ENCODE measurements around the gene LRP1. TPM values are rescaled to one million over a fixed set of nuclear protein-coding genes. Genes with fewer than 3 reads are reported as not detected.
A peak's percentile ranks its signal among the peaks of the same experiment; 100 is the strongest.

The LRP1 gene
- total RNA-seq, 1 donor from 2014 or later = 0.93 TPM

DNA sequence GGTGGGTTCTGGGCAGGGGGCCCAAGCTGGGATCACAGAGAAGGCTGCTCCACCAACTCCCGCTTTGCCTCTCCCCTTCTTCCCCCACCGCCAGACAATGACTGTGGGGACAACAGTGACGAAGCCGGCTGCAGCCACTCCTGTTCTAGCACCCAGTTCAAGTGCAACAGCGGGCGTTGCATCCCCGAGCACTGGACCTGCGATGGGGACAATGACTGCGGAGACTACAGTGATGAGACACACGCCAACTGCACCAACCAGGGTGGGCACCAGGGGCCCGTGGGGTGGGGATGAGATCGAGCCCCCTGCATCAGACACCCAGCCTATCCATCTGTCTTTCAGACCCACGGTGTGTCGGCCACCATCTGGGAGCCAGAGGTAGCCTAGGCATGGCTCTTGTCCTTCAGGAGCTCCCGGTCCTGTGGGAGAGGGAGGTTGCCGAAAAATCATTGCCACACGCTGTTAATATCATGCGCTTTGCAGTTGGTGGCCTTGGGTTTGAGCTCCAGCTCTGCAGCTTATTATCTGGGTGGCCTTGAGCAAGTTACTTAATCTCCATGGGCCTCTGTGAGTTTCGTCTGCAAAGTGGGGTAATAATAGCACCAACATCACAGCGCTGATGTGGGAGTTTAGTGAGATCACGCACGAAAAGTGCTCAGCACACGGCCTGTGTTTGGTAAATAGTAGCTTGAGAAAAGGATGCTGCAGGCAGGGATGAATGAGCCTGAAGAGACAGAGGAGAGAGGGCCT is 40.9 kb downstream of the LRP1 start:
- no peak for DNase-seq
- Mint-ChIP-seq H3K27me3 (no peaks in the 10 kb centered on the region), H3K9me3 (no peaks in the 10 kb centered on the region), H3K27ac (no peak overlapping the region), H3K4me1 (peaks cover 9% of the 10 kb centered on the region), H3K36me3 (ENCODE audit: low read depth) (no peaks in the 10 kb centered on the region), H3K4me3 (no peak overlapping the region)
- intact Hi-C loops (cut with micrococcal nuclease) = no loop called here

DNA sequence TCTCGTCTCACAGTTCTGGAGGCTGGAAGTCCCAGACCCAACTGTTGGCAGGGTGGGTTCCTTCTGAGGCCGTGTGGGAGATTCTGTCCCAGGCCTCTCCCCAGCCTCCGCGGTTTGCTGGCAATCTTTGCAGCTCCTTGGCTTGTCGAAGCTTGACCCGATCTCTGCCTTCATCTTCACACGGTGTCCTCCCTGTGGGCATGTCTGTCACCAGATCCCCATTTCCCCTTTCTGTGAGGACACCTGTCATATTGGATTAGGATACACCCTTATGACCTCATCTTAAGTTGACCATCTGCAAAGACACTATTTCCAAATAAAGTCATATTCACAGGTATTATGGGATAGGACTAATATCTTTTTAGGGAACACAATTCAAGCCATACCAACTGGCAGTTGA is 41.7 kb downstream of the LRP1 start:
- intact Hi-C loops (cut with micrococcal nuclease) = no loop called here
- no peaks in the 10 kb centered on the region for H3K9me3 Mint-ChIP-seq
- H3K36me3 Mint-ChIP-seq (ENCODE audit: low read depth) = no peaks in the 10 kb centered on the region
- no peak overlapping the region for H3K27ac Mint-ChIP-seq
- DNase-seq = no peak
- no peaks in the 10 kb centered on the region for H3K27me3 Mint-ChIP-seq
- peaks cover 9% of the 10 kb centered on the region for H3K4me1 Mint-ChIP-seq
- no peak overlapping the region for H3K4me3 Mint-ChIP-seq

DNA sequence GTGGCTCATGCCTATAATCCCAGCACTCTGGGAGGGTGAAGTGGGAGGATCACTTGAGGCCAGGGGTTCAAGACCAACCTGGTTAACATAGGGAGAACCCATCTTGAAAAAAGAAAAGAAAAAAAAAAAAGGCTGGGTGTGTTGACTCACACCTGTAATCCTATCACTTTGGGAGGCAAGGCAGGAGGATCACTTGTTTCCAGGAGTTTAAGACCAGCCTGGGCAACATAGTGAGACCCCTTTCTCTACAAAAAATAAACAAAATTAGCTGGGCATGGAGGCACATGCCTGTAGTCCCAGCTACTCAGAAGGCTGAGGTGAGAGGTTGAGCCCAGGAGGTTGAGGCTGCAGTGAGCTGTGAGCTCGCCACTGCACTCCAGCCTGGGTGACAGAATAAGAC is 42.1 kb downstream of the LRP1 start:
- peaks cover 9% of the 10 kb centered on the region for H3K4me1 Mint-ChIP-seq
- H3K9me3 Mint-ChIP-seq = no peaks in the 10 kb centered on the region
- no peaks in the 10 kb centered on the region for H3K27me3 Mint-ChIP-seq
- intact Hi-C loops (cut with micrococcal nuclease) = no loop called here
- no peaks in the 10 kb centered on the region for H3K36me3 Mint-ChIP-seq (ENCODE audit: low read depth)
- H3K4me3 Mint-ChIP-seq = no peak overlapping the region
- no peak for DNase-seq
- H3K27ac Mint-ChIP-seq = no peak overlapping the region

DNA sequence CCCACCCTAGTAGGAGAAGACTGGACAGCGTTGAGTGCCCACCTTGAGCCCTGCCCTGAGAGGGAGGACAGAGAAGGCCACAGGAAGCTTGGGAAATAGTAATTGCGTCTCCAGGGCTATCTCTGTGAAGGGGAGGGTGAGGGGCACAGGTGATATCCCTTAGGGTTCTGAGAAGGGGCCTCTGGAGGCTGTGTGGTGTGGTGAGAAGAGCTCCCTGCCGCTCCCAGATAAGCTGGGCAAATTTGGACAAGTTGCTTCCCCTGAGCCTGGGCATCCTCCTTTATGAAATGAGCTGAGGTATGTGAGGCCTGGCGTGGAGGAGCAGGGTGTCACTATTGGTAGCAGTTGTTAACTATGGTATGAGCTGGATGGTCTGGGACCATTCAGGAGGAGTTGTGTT is 42.6 kb downstream of the LRP1 start:
- intact Hi-C loops (cut with micrococcal nuclease) = no loop called here
- H3K36me3 Mint-ChIP-seq (ENCODE audit: low read depth) = no peaks in the 10 kb centered on the region
- H3K9me3 Mint-ChIP-seq = no peaks in the 10 kb centered on the region
- H3K27me3 Mint-ChIP-seq = no peaks in the 10 kb centered on the region
- no peak overlapping the region for H3K4me3 Mint-ChIP-seq
- DNase-seq = no peak
- no peak overlapping the region for H3K27ac Mint-ChIP-seq
- peaks cover 9% of the 10 kb centered on the region for H3K4me1 Mint-ChIP-seq

DNA sequence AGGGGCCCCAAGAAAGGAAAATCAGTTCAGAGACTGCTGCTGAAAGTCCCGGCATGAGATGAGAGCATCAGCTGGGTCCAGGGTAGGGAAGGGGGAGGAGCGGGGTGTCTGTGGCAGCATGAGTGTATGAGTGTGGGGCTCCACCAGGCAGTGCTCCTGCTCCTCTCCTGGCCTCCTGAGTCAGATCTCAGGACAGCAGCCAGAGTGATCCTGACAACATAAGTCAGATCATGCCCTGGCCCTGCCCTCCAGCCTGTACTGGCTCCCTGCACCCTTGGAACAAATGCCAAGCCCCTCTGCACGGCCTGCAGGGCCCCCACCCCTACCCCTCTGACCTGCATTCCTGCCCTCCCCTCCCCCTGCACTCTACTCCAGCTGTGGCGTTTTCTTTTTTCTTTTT is 43.4 kb downstream of the LRP1 start:
- no peak for DNase-seq
- Mint-ChIP-seq H3K9me3 (no peaks in the 10 kb centered on the region), H3K4me1 (peaks cover 5% of the 10 kb centered on the region), H3K27ac (no peak overlapping the region), H3K4me3 (no peak overlapping the region), H3K27me3 (no peaks in the 10 kb centered on the region), H3K36me3 (ENCODE audit: low read depth) (no peaks in the 10 kb centered on the region)
- intact Hi-C loops (cut with micrococcal nuclease) = loop anchor here (2.0 kb wide), 1 partner anchor 47 kb away; no protein-coding TSS in a partner anchor

DNA sequence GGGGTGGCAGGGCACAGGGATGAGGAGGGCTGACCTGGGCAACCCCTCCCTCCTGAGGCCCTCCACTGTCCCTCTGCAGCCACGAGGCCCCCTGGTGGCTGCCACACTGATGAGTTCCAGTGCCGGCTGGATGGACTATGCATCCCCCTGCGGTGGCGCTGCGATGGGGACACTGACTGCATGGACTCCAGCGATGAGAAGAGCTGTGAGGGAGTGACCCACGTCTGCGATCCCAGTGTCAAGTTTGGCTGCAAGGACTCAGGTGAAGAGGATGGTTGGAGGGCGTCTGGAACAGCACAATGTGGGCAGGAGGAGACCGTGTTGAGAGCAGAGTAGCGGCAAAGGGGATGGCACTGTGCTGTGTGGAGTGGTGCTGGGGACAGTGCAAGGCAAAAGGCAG is 44.8 kb downstream of the LRP1 start:
- Mint-ChIP-seq H3K4me1 (no peaks in the 10 kb centered on the region), H3K4me3 (no peak overlapping the region), H3K27ac (no peak overlapping the region), H3K36me3 (ENCODE audit: low read depth) (no peaks in the 10 kb centered on the region), H3K9me3 (no peaks in the 10 kb centered on the region), H3K27me3 (no peaks in the 10 kb centered on the region)
- peak; percentile 72 for DNase-seq
- intact Hi-C loops (cut with micrococcal nuclease) = loop anchor here (2.0 kb wide), 1 partner anchor 48 kb away; no protein-coding TSS in a partner anchor

DNA sequence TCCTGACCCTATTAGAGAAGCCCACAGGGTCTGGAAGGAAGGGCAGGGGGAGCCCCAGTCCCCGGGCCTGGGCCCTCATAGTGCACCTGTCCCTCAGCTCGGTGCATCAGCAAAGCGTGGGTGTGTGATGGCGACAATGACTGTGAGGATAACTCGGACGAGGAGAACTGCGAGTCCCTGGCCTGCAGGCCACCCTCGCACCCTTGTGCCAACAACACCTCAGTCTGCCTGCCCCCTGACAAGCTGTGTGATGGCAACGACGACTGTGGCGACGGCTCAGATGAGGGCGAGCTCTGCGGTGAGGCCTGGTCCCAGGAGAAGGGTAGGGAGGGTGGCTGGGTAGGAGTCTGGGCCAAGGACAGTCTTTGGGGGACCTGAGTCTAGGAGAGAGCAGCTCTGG is 45.4 kb downstream of the LRP1 start:
- H3K36me3 Mint-ChIP-seq (ENCODE audit: low read depth) = no peaks in the 10 kb centered on the region
- H3K4me1 Mint-ChIP-seq = no peaks in the 10 kb centered on the region
- no peaks in the 10 kb centered on the region for H3K27me3 Mint-ChIP-seq
- H3K9me3 Mint-ChIP-seq = no peaks in the 10 kb centered on the region
- no peak overlapping the region for H3K4me3 Mint-ChIP-seq
- H3K27ac Mint-ChIP-seq = no peak overlapping the region
- no peak for DNase-seq
- intact Hi-C loops (cut with micrococcal nuclease) = loop anchor here (2.0 kb wide), 1 partner anchor 49 kb away; no protein-coding TSS in a partner anchor

DNA sequence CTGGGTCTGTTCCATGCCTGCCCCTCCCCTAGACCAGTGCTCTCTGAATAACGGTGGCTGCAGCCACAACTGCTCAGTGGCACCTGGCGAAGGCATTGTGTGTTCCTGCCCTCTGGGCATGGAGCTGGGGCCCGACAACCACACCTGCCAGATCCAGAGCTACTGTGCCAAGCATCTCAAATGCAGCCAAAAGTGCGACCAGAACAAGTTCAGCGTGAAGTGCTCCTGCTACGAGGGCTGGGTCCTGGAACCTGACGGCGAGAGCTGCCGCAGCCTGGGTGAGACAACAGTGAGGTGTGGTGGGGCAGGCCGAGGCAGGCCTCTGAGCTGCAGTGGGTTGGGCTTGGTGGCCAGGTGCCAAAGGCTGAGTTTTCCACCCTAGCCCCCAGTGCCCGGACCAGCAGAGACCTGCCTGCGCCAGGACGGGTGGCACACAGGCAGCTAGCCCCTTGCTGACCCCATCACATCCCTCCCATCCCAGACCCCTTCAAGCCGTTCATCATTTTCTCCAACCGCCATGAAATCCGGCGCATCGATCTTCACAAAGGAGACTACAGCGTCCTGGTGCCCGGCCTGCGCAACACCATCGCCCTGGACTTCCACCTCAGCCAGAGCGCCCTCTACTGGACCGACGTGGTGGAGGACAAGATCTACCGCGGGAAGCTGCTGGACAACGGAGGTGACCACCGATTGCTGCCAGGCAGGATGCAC is 47.3 kb downstream of the LRP1 start:
- no peak overlapping the region for H3K4me3 Mint-ChIP-seq
- H3K36me3 Mint-ChIP-seq (ENCODE audit: low read depth) = no peaks in the 10 kb centered on the region
- H3K9me3 Mint-ChIP-seq = no peaks in the 10 kb centered on the region
- H3K4me1 Mint-ChIP-seq = no peaks in the 10 kb centered on the region
- intact Hi-C loops (cut with micrococcal nuclease) = no loop called here
- DNase-seq = peak; percentile 81
- no peaks in the 10 kb centered on the region for H3K27me3 Mint-ChIP-seq
- no peak overlapping the region for H3K27ac Mint-ChIP-seq

DNA sequence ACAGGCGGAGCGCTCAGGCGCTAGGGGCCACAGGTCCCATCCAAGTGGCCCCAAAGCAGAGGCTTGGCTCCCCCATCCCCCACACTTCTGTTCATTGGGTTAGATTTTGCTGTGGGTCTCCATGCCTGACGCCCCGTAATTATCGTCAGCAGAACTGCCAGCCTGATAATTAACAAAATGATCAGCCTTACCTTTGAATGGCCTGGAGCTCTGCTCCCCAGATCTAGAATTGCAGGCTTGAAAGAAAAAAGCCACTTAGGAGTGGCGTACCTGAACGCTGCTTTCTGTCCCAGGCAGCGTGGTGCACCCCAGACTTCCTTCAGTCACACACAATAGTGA is 47.8 kb downstream of the LRP1 start:
- Mint-ChIP-seq H3K36me3 (ENCODE audit: low read depth) (no peaks in the 10 kb centered on the region), H3K27me3 (no peaks in the 10 kb centered on the region), H3K9me3 (no peaks in the 10 kb centered on the region), H3K4me1 (no peaks in the 10 kb centered on the region), H3K4me3 (no peak overlapping the region), H3K27ac (no peak overlapping the region)
- intact Hi-C loops (cut with micrococcal nuclease) = no loop called here
- no peak for DNase-seq

DNA sequence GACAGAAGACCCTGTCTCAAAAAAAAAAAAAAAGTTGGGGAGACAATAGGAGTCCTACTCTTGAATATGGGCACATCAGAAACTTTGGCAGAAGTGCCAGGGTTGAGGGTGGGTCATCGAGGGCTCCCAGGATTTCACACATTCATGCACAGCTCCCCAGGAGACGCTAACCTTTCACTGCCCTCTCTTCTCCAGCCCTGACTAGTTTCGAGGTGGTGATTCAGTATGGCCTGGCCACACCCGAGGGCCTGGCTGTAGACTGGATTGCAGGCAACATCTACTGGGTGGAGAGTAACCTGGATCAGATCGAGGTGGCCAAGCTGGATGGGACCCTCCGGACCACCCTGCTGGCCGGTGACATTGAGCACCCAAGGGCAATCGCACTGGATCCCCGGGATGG is 48.6 kb downstream of the LRP1 start:
- no peak for DNase-seq
- intact Hi-C loops (cut with micrococcal nuclease) = no loop called here
- no peaks in the 10 kb centered on the region for H3K36me3 Mint-ChIP-seq (ENCODE audit: low read depth)
- H3K27ac Mint-ChIP-seq = no peak overlapping the region
- H3K4me1 Mint-ChIP-seq = no peaks in the 10 kb centered on the region
- no peak overlapping the region for H3K4me3 Mint-ChIP-seq
- no peaks in the 10 kb centered on the region for H3K27me3 Mint-ChIP-seq
- H3K9me3 Mint-ChIP-seq = no peaks in the 10 kb centered on the region

DNA sequence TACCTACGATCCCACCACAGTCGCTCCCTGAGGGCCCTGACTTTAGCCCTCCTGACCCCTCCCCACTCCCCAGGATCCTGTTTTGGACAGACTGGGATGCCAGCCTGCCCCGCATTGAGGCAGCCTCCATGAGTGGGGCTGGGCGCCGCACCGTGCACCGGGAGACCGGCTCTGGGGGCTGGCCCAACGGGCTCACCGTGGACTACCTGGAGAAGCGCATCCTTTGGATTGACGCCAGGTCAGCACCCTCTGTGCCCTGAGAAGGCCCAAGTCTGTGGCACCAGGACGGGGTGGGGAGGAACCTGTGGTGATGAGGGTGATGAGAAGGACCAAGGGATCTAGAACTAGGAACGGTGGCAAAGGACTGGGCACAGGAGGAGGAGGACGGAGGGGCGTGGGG is 49.1 kb downstream of the LRP1 start:
- H3K9me3 Mint-ChIP-seq = no peaks in the 10 kb centered on the region
- no peak for DNase-seq
- H3K4me1 Mint-ChIP-seq = no peaks in the 10 kb centered on the region

DNA sequence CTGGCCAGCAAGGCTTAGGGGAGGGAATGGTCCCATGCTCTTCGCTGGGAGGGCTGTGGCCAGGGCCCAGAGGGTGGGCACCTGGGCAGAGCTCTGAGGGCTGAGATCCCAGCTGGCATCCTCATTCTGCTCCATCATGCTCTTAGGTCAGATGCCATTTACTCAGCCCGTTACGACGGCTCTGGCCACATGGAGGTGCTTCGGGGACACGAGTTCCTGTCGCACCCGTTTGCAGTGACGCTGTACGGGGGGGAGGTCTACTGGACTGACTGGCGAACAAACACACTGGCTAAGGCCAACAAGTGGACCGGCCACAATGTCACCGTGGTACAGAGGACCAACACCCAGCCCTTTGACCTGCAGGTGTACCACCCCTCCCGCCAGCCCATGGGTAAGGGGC is 49.9 kb downstream of the LRP1 start:
- Mint-ChIP-seq H3K27me3 (peaks cover 2% of the 10 kb centered on the region), H3K9me3 (no peaks in the 10 kb centered on the region), H3K4me3 (no peak overlapping the region), H3K27ac (no peak overlapping the region), H3K36me3 (ENCODE audit: low read depth) (no peaks in the 10 kb centered on the region), H3K4me1 (peaks cover 6% of the 10 kb centered on the region)
- DNase-seq = no peak
- intact Hi-C loops (cut with micrococcal nuclease) = no loop called here

More for the DNA sequence above, 49.1 kb downstream of the LRP1 start:
- Mint-ChIP-seq H3K27ac (no peak overlapping the region), H3K27me3 (no peaks in the 10 kb centered on the region), H3K36me3 (ENCODE audit: low read depth) (no peaks in the 10 kb centered on the region), H3K4me3 (no peak overlapping the region)
- intact Hi-C loops (cut with micrococcal nuclease) = no loop called here

DNA sequence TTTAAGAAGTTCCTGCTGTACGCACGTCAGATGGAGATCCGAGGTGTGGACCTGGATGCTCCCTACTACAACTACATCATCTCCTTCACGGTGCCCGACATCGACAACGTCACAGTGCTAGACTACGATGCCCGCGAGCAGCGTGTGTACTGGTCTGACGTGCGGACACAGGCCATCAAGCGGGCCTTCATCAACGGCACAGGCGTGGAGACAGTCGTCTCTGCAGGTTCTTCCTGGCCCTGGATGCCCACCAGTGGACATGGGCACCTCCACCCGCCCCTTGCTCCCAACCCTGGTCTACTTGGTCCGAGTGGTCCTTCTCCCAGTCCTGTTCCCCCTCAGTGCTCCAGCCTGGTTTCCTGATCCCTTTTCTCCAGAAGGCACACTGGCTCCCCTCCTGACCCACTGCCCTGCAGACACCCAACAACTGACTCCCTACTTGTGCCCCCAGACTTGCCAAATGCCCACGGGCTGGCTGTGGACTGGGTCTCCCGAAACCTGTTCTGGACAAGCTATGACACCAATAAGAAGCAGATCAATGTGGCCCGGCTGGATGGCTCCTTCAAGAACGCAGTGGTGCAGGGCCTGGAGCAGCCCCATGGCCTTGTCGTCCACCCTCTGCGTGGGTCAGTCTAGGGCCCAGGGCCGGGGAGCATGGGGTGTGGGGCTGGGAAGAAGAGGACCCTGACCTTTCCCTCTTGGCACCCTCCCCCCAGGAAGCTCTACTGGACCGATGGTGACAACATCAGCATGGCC is 51.2 kb downstream of the LRP1 start:
- Mint-ChIP-seq H3K4me3 (no peak overlapping the region), H3K27ac (no peak overlapping the region), H3K4me1 (peaks cover 7% of the 10 kb centered on the region), H3K36me3 (ENCODE audit: low read depth) (no peaks in the 10 kb centered on the region), H3K27me3 (peaks cover 2% of the 10 kb centered on the region), H3K9me3 (no peaks in the 10 kb centered on the region)
- DNase-seq = no peak
- intact Hi-C loops (cut with micrococcal nuclease) = loop anchor here (5.0 to 10.0 kb wide), 2 partner anchors 112 to 425 kb away; partner anchors contain the start of gene PRIM1
